B cell (primary cell): ENCODE results near the gene TUG1. TPM values are rescaled to one million over a fixed set of nuclear protein-coding genes. Genes with fewer than 3 reads are reported as not detected.

Source experiments
- ATAC-seq: fragments of 200-7000 bp; cut with Tn5 transposase; one replicate; pipeline ENCODE4 v1.10.0; 2021; ENCODE audit warnings: low read depth, mild to moderate bottlenecking, moderate number of reproducible peaks, moderate library complexity
- CTCF ChIA-PET: fragments of 350-600 bp; sonication (Branson Sonifier 250); formaldehyde crosslinking; loops from one replicate; lab custom pipeline; 2021; ENCODE audit warnings: antibody characterized with exemption, inconsistent platforms; lab: Charles Lee
- POLR2A ChIA-PET: fragments of 350-600 bp; sonication (Branson Sonifier 250); formaldehyde crosslinking; loops from one replicate; lab custom pipeline; 2021; ENCODE audit warnings: antibody characterized with exemption; lab: Charles Lee
- DNase-seq: peaks from one replicate; pipeline ENCODE4 v3.0.0; 2013
- H2AFZ ChIP-seq: 2 replicates; pipeline ENCODE4 v1.6.1; 2012; ENCODE audit warnings: mild to moderate bottlenecking, low read depth, low read length; ENCODE audit not compliant: insufficient read depth, poor library complexity, severe bottlenecking
- H3K27ac ChIP-seq, 2 donors: 1 replicate in 1 of 2; 2 replicates in 1 of 2; pipeline ENCODE4 v1.5.1; 2012 to 2013; ENCODE audit warnings: low read length in 2 of 2, mild to moderate bottlenecking in 2 of 2, moderate library complexity in 1 of 2
- H3K27me3 ChIP-seq, 4 experiments: fragments of 200-600 bp in 1 of 4; sonication (generic) in 1 of 4; replicated peaks in 1 of 4; 1 replicate in 2 of 4; 2 replicates in 2 of 4; pipeline versions ENCODE4 v1.6.1 to v1.7.0; 2013 to 2016; ENCODE audit warnings: low read length in 3 of 4, mild to moderate bottlenecking in 2 of 4, mixed read lengths in 1 of 4, moderate library complexity in 1 of 4; ENCODE audit not compliant: insufficient read depth in 4 of 4, control insufficient read depth in 3 of 4; ENCODE audit errors: control extremely low read depth in 1 of 4
- H3K36me3 ChIP-seq, 2 experiments: replicated peaks in 1 of 2; 1 replicate in 1 of 2; 2 replicates in 1 of 2; pipeline versions ENCODE4 v1.6.1 to v1.7.1; 2013; ENCODE audit warnings: low read length in 1 of 2; ENCODE audit not compliant: insufficient read depth in 2 of 2, control insufficient read depth in 1 of 2; ENCODE audit errors: control extremely low read depth in 1 of 2, extremely low read depth in 1 of 2
- H3K4me1 ChIP-seq, 2 donors: fragments of 200-600 bp in 1 of 2; sonication (generic) in 1 of 2; 1 replicate in 1 of 2; 2 replicates in 1 of 2; pipeline versions ENCODE4 v1.5.1 to v1.6.1; 2013 to 2017; ENCODE audit warnings: low read length in 2 of 2; ENCODE audit not compliant: control insufficient read depth in 2 of 2, insufficient read depth in 2 of 2
- H3K4me2 ChIP-seq: replicated peaks from 2 replicates; pipeline ENCODE3; 2012; ENCODE audit warnings: mild to moderate bottlenecking, low read depth, low read length; ENCODE audit not compliant: poor library complexity, severe bottlenecking
- H3K4me3 ChIP-seq, 5 experiments: fragments of 200-600 bp in 1 of 5; sonication (generic) in 1 of 5; 1 replicate in 3 of 5; 2 replicates in 2 of 5; pipeline versions ENCODE4 v1.5.1 to v1.7.0; 2011 to 2016; ENCODE audit warnings: low read length in 4 of 5, mild to moderate bottlenecking in 4 of 5, low read depth in 2 of 5, control low read depth in 1 of 5, moderate library complexity in 1 of 5; ENCODE audit not compliant: insufficient read depth in 1 of 5; ENCODE audit errors: control extremely low read depth in 1 of 5, extremely low read depth in 1 of 5
- H3K79me2 ChIP-seq: fragments of 200-600 bp; sonication (generic); one replicate; pipeline ENCODE4 v1.6.0; 2016; ENCODE audit warnings: low read length; ENCODE audit not compliant: control insufficient read depth, insufficient read depth
- H3K9ac ChIP-seq: fragments of 200-600 bp; sonication (generic); 2 replicates; pipeline ENCODE4 v1.6.1; 2017; ENCODE audit warnings: mild to moderate bottlenecking, low read length, moderate library complexity
- H3K9me3 ChIP-seq, 3 donors: one replicate each; pipeline versions ENCODE4 v1.6.1 to v1.7.1; 2013; ENCODE audit warnings: low read length in 2 of 3; ENCODE audit not compliant: control insufficient read depth in 2 of 3, insufficient read depth in 1 of 3; ENCODE audit errors: control extremely low read depth in 1 of 3
- H4K20me1 ChIP-seq: 2 replicates; pipeline ENCODE4 v1.6.0; 2012; ENCODE audit warnings: mild to moderate bottlenecking, low read length; ENCODE audit not compliant: insufficient read depth, control insufficient read depth, poor library complexity, severe bottlenecking
- H3K27ac Mint-ChIP-seq: one replicate; pipeline ENCODE4 v1.8.0; 2021; ENCODE audit warnings: mixed read lengths
- H3K27me3 Mint-ChIP-seq: one replicate; pipeline ENCODE4 v1.8.0; 2021; ENCODE audit warnings: mixed read lengths
- H3K4me1 Mint-ChIP-seq: one replicate; pipeline ENCODE4 v1.8.0; 2021; ENCODE audit warnings: mixed read lengths
- H3K4me3 Mint-ChIP-seq: one replicate; pipeline ENCODE4 v1.8.0; 2021; ENCODE audit warnings: mixed read lengths
- H3K9me3 Mint-ChIP-seq: one replicate; pipeline ENCODE4 v1.8.0; 2022; ENCODE audit warnings: mixed read lengths; ENCODE audit not compliant: insufficient read depth
- CTCF ChIP-seq: fragments of 200-600 bp; IDR thresholded peaks from one replicate; pipeline ENCODE4 v1.8.0; 2022; ENCODE audit warnings: antibody characterized with exemption, mild to moderate bottlenecking
- EZH2 ChIP-seq: IDR thresholded peaks from 2 replicates; pipeline ENCODE4 v1.6.1; 2012; ENCODE audit warnings: borderline replicate concordance, low read depth, mild to moderate bottlenecking, moderate library complexity, low read length; ENCODE audit not compliant: insufficient read depth, poor library complexity, severe bottlenecking
- WGBS: methylation state at CpG from one replicate; pipeline ENCODE4 v1.1.5; 2013; ENCODE audit warnings: missing lambda C conversion rate; ENCODE audit not compliant: insufficient coverage; 5-methylcytosine and 5-hydroxymethylcytosine counted together
- intact Hi-C: fragments of 100-400 bp; cut with micrococcal nuclease; formaldehyde crosslinking; loops from one replicate; pipeline ENCODE4 v1.10.0; 2022
- polyA plus RNA-seq: library from polyadenylated mRNA; depleted of rRNA; stranded (reverse); fragments of >200 nt; gene quantifications from 2 replicates; pipeline ENCODE4 v1.2.3, GENCODE V29; 2012
- total RNA-seq, 2 donors: library from RNA; stranded (reverse); fragments of 120-200 nt in 1 of 2; gene quantifications; 1 replicate in 1 of 2; 2 replicates in 1 of 2; pipeline versions ENCODE4 v1.2.3 to v1.2.4, GENCODE V29; 2013 to 2022

Gene TUG1
- total and polyA plus RNA-seq, 2 donors (not counting 1 experiment from before 2014, with no cell fraction given) = 78.9 to 110 TPM

- ChIA-PET POLR2A (interaction anchor here (0.6 to 2.0 kb wide), 7 partner anchors 20 to 1442 kb away, joined by 3 to 9 read pairs (median 6); partner anchors contain the start of genes PATZ1, RNF185 and RTCB), CTCF (interaction anchor here (1.0 to 3.8 kb wide), 5 partner anchors 13 to 335 kb away, joined by 4 to 18 read pairs (median 8); partner anchors contain the start of gene SELENOM)
- Histone ChIP-seq H3K36me3 (peaks cover 2 to 39% of the 10 kb centered on the region in 2 experiments), H3K4me1 (peaks cover 19 to 20% of the 10 kb centered on the region in 2 donors), H3K4me2 (peak overlapping the region; percentile 86), H3K4me3 (peak overlapping the region; percentile 74 to 88 (median 82)), H3K9ac (peak overlapping the region; percentile 92), H3K9me3 (peaks cover 6 to 42% (median 12%) of the 10 kb centered on the region in 3 donors), H4K20me1 (peaks cover 45% of the 10 kb centered on the region), H3K79me2 (peaks cover 56% of the 10 kb centered on the region), H3K27me3 (no peaks in the 10 kb centered on the region), H3K27ac (peak overlapping the region; percentile 90 to 94), H2AFZ (peak overlapping the region; percentile 88)
- intact Hi-C loops = loop anchor here (1.0 to 10.0 kb wide), 14 partner anchors 47 to 1445 kb away; partner anchors contain the start of genes ASCC2, DRG1, LIMK2 and MTFP1
- peak; percentile 18 for DNase-seq
- no peaks in the 10 kb centered on the region for H3K27me3 Mint-ChIP-seq
- H3K27ac Mint-ChIP-seq = peak overlapping the region; percentile 99
- no peak for TF ChIP-seq EZH2
- peak; percentile 13 for TF ChIP-seq CTCF
- peaks cover 60% of the 10 kb centered on the region for H3K4me1 Mint-ChIP-seq
- H3K9me3 Mint-ChIP-seq = peaks cover 28% of the 10 kb centered on the region
- ATAC-seq = peak; percentile 28
- H3K4me3 Mint-ChIP-seq = peak overlapping the region; percentile 98
- 5% methylated on average over 46 of the region's 49 CpGs for WGBS
These were observed 679 bp downstream of the TUG1 start for GRCh38 chr22:30969532-30970355.
